ENCODE results near the gene PAPPA. TPM values are rescaled to one million over a fixed set of nuclear protein-coding genes. Genes with fewer than 3 reads are reported as not detected.

Gene PAPPA
- total RNA-seq, 1 donor from 2014 or later = 172 TPM

DNA sequence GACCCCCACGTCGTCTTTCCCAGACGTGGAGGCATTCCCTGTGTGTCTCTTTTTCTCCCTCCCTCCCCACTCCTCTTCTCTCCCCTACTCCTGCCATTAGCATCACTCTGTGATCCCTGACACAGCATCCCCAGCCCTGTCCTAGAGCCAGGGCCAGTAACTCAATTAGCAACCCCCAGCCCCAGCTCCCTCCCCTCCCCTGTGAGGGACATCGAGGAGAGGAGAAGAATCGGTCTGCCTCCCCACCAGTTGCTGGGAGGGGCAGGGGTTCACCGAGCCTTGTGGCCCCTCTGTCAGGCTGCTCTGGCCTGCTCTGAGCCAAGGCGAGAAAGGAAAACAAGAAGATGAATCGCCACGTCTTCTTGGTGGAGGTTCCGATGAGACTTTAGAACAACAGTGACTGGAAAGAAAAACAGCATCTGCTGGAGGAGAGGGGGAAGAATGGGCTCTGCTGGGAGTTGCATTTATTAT lies 123.1 kb downstream of the PAPPA start:
- Histone ChIP-seq H4K20me1 (ENCODE audit: insufficient read depth, low read length) (no peaks in the 10 kb centered on the region), H3K27me3 (ENCODE audit: insufficient read depth, low read length) (no peaks in the 10 kb centered on the region), H3K36me3 (ENCODE audit: insufficient read depth, low read length) (no peaks in the 10 kb centered on the region), H3K9me3 (ENCODE audit: insufficient read depth, low read depth, low read length) (no peaks in the 10 kb centered on the region), H3K27ac (ENCODE audit: low read depth, low read length) (peak overlapping the region; percentile 82), H2AFZ (ENCODE audit: low read depth, low read length) (no peak overlapping the region), H3K4me2 (ENCODE audit: low read length) (peak overlapping the region; percentile 54), H3K4me1 (ENCODE audit: insufficient read depth, low read length) (peaks cover 74% of the 10 kb centered on the region), H3K4me3 (ENCODE audit: insufficient read depth, low read depth, low read length) (no peak overlapping the region), H3K9ac (ENCODE audit: low read length) (peak overlapping the region; percentile 77), H3K79me2 (ENCODE audit: insufficient read depth, low read length) (no peaks in the 10 kb centered on the region)
- DNase-seq (ENCODE audit: low read depth) (peak; percentile 12), FAIRE-seq (no peak)
- Mint-ChIP-seq H3K9me3 (ENCODE audit: unreplicated experiment) (peaks cover 2% of the 10 kb centered on the region), H3K4me3 (ENCODE audit: unreplicated experiment) (no peak overlapping the region), H3K27me3 (ENCODE audit: low read depth, unreplicated experiment) (no peaks in the 10 kb centered on the region), H3K4me1 (ENCODE audit: low read depth, unreplicated experiment) (peaks cover 82% of the 10 kb centered on the region), H3K27ac (ENCODE audit: unreplicated experiment) (peak overlapping the region; percentile 92), H3K36me3 (ENCODE audit: low read depth, unreplicated experiment) (peaks cover 14% of the 10 kb centered on the region)
- no peak for TF ChIP-seq EZH2 (IDR thresholded peaks at IDR 0.05; ENCODE audit: insufficient read depth, low read length)
- TF ChIP-seq, protein P1, sequence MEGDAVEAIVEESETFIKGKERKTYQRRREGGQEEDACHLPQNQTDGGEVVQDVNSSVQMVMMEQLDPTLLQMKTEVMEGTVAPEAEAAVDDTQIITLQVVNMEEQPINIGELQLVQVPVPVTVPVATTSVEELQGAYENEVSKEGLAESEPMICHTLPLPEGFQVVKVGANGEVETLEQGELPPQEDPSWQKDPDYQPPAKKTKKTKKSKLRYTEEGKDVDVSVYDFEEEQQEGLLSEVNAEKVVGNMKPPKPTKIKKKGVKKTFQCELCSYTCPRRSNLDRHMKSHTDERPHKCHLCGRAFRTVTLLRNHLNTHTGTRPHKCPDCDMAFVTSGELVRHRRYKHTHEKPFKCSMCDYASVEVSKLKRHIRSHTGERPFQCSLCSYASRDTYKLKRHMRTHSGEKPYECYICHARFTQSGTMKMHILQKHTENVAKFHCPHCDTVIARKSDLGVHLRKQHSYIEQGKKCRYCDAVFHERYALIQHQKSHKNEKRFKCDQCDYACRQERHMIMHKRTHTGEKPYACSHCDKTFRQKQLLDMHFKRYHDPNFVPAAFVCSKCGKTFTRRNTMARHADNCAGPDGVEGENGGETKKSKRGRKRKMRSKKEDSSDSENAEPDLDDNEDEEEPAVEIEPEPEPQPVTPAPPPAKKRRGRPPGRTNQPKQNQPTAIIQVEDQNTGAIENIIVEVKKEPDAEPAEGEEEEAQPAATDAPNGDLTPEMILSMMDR (IDR thresholded peaks at IDR 0.05; ENCODE audit: insufficient read depth, low read depth, low read length) = no peak

DNA sequence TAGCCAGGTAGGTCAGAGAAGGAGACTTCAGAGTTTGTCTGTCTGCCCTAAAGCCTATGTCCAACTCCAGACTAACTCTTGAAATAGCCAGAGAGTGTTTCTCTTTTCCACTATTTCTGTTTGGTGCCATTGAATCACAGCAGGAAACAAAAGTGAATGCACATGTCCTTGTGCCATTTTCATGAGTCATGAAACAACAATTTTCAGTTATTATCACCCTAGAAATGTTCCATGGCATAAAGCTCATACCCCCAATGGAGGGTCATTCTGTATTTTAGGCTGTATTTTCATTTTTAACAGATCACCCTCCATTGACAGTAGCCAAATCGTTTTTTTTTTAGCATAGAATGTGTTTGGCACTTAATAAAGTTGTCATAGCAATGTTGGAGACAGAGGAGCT lies 124.7 kb downstream of the PAPPA start:
- H3K36me3 ChIP-seq (ENCODE audit: insufficient read depth, low read length) = no peaks in the 10 kb centered on the region
- DNase-seq (ENCODE audit: low read depth) (no peak), FAIRE-seq (peak; percentile 26)
- H3K27me3 ChIP-seq (ENCODE audit: insufficient read depth, low read length) = peaks cover 2% of the 10 kb centered on the region
- H3K4me2 ChIP-seq (ENCODE audit: low read length) = peak overlapping the region; percentile 0
- peak overlapping the region; percentile 97 for H3K27ac Mint-ChIP-seq (ENCODE audit: unreplicated experiment)
- TF ChIP-seq, protein P1 (IDR thresholded peaks at IDR 0.05; ENCODE audit: insufficient read depth, low read depth, low read length) = no peak
- TF ChIP-seq EZH2 (IDR thresholded peaks at IDR 0.05; ENCODE audit: insufficient read depth, low read length) = no peak
- H3K9ac ChIP-seq (ENCODE audit: low read length) = peak overlapping the region; percentile 35
- no peaks in the 10 kb centered on the region for H3K9me3 ChIP-seq (ENCODE audit: insufficient read depth, low read depth, low read length)
- peaks cover 2% of the 10 kb centered on the region for H3K9me3 Mint-ChIP-seq (ENCODE audit: unreplicated experiment)
- H3K4me1 ChIP-seq (ENCODE audit: insufficient read depth, low read length) = peaks cover 67% of the 10 kb centered on the region
- H4K20me1 ChIP-seq (ENCODE audit: insufficient read depth, low read length) = no peaks in the 10 kb centered on the region
- no peaks in the 10 kb centered on the region for H3K79me2 ChIP-seq (ENCODE audit: insufficient read depth, low read length)
- H3K4me3 ChIP-seq (ENCODE audit: insufficient read depth, low read depth, low read length) = no peak overlapping the region
- H3K27me3 Mint-ChIP-seq (ENCODE audit: low read depth, unreplicated experiment) = no peaks in the 10 kb centered on the region
- H3K27ac ChIP-seq (ENCODE audit: low read depth, low read length) = peak overlapping the region; percentile 84
- H3K36me3 Mint-ChIP-seq (ENCODE audit: low read depth, unreplicated experiment) = peaks cover 9% of the 10 kb centered on the region
- no peak overlapping the region for H3K4me3 Mint-ChIP-seq (ENCODE audit: unreplicated experiment)
- H2AFZ ChIP-seq (ENCODE audit: low read depth, low read length) = no peak overlapping the region
- H3K4me1 Mint-ChIP-seq (ENCODE audit: low read depth, unreplicated experiment) = peaks cover 68% of the 10 kb centered on the region

DNA sequence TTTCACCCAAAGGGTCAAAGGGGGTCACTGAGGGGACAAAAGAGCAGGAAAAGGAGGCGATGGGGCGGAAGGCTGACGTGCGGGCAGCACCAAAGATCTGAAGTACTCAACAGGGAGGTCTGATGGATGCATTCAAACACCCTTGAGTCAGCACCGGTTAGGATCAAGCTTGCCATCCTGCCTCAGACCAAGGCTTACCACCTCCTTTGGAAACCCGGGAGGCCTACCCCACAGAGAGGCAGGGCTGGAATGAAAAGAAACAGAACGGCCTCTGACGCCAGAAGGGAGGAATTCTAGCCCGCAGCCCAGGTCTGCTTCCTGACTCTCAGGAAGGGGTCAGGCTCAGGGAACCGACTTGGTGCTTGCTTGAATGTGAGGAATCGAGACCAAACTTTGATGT lies 125.6 kb downstream of the PAPPA start:
- H3K9ac ChIP-seq (ENCODE audit: low read length) = peak overlapping the region; percentile 35
- peak; percentile 70 for DNase-seq (ENCODE audit: low read depth)
- peaks cover 4% of the 10 kb centered on the region for H3K79me2 ChIP-seq (ENCODE audit: insufficient read depth, low read length)
- H2AFZ ChIP-seq (ENCODE audit: low read depth, low read length) = no peak overlapping the region
- Mint-ChIP-seq H3K27ac (ENCODE audit: unreplicated experiment) (peak overlapping the region; percentile 97), H3K27me3 (ENCODE audit: low read depth, unreplicated experiment) (no peaks in the 10 kb centered on the region), H3K4me3 (ENCODE audit: unreplicated experiment) (peak overlapping the region; percentile 4), H3K9me3 (ENCODE audit: unreplicated experiment) (peaks cover 2% of the 10 kb centered on the region), H3K36me3 (ENCODE audit: low read depth, unreplicated experiment) (peaks cover 11% of the 10 kb centered on the region), H3K4me1 (ENCODE audit: low read depth, unreplicated experiment) (peaks cover 61% of the 10 kb centered on the region)
- peaks cover 7% of the 10 kb centered on the region for H3K27me3 ChIP-seq (ENCODE audit: insufficient read depth, low read length)
- peak overlapping the region; percentile 84 for H3K27ac ChIP-seq (ENCODE audit: low read depth, low read length)
- peak; percentile 32 for FAIRE-seq
- TF ChIP-seq, protein P1 (IDR thresholded peaks at IDR 0.05; ENCODE audit: insufficient read depth, low read depth, low read length) = no peak
- TF ChIP-seq EZH2 (IDR thresholded peaks at IDR 0.05; ENCODE audit: insufficient read depth, low read length) = no peak
- peaks cover 61% of the 10 kb centered on the region for H3K4me1 ChIP-seq (ENCODE audit: insufficient read depth, low read length)
- no peaks in the 10 kb centered on the region for H3K36me3 ChIP-seq (ENCODE audit: insufficient read depth, low read length)
- peak overlapping the region; percentile 10 for H3K4me2 ChIP-seq (ENCODE audit: low read length)
- no peak overlapping the region for H3K4me3 ChIP-seq (ENCODE audit: insufficient read depth, low read depth, low read length)
- no peaks in the 10 kb centered on the region for H4K20me1 ChIP-seq (ENCODE audit: insufficient read depth, low read length)
- no peaks in the 10 kb centered on the region for H3K9me3 ChIP-seq (ENCODE audit: insufficient read depth, low read depth, low read length)
